ENCODE data around the gene AUTS2.

Gene AUTS2

DNA sequence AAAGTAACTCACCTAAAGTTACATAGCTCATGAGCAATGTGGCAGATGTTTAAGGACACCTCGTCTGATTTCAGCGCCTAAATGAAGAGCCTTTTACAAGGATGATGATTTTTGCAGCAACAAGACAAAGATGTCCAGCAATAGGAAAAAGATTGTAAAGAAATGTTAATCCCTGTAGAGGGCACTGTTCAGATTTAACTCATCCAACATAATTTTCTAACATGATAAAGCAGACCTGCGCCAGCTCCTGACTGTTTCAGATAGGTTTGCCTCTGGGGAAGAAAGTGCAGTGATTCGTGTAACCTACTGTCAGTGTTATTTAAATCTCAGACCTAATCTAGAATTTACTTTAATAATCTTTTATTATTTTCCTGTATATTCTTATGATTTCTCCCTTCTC lies 595.2 kb downstream of the AUTS2 start:
- Mint-ChIP-seq H3K4me3 (no peak overlapping the region), H3K27me3 (ENCODE audit: low read depth) (no peaks in the 10 kb centered on the region), H3K27ac (no peak overlapping the region), H3K4me1 (no peaks in the 10 kb centered on the region), H3K36me3 (ENCODE audit: low read depth) (peaks cover 24% of the 10 kb centered on the region), H3K9me3 (peaks cover 8% of the 10 kb centered on the region)
- TF ChIP-seq, protein P1, sequence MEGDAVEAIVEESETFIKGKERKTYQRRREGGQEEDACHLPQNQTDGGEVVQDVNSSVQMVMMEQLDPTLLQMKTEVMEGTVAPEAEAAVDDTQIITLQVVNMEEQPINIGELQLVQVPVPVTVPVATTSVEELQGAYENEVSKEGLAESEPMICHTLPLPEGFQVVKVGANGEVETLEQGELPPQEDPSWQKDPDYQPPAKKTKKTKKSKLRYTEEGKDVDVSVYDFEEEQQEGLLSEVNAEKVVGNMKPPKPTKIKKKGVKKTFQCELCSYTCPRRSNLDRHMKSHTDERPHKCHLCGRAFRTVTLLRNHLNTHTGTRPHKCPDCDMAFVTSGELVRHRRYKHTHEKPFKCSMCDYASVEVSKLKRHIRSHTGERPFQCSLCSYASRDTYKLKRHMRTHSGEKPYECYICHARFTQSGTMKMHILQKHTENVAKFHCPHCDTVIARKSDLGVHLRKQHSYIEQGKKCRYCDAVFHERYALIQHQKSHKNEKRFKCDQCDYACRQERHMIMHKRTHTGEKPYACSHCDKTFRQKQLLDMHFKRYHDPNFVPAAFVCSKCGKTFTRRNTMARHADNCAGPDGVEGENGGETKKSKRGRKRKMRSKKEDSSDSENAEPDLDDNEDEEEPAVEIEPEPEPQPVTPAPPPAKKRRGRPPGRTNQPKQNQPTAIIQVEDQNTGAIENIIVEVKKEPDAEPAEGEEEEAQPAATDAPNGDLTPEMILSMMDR (IDR thresholded peaks at IDR 0.05; ENCODE audit: unreplicated experiment in 3 of 3), result peak in 2 of 3 experiments; percentile 24 to 28

- peaks cover 5% of the 10 kb centered on the region for H3K4me1 Mint-ChIP-seq
- H3K36me3 Mint-ChIP-seq (ENCODE audit: low read depth), result no peaks in the 10 kb centered on the region
- H3K9me3 Mint-ChIP-seq, result no peaks in the 10 kb centered on the region
- no peaks in the 10 kb centered on the region for H3K27me3 Mint-ChIP-seq (ENCODE audit: low read depth)
- H3K27ac Mint-ChIP-seq, result no peak overlapping the region
- no peak overlapping the region for H3K4me3 Mint-ChIP-seq
- TF ChIP-seq, protein P1 (IDR thresholded peaks at IDR 0.05; ENCODE audit: unreplicated experiment in 3 of 3), result no peak
Observed at GRCh38 chr7:70208236-70209063, 610.2 kb downstream of the AUTS2 start.

DNA sequence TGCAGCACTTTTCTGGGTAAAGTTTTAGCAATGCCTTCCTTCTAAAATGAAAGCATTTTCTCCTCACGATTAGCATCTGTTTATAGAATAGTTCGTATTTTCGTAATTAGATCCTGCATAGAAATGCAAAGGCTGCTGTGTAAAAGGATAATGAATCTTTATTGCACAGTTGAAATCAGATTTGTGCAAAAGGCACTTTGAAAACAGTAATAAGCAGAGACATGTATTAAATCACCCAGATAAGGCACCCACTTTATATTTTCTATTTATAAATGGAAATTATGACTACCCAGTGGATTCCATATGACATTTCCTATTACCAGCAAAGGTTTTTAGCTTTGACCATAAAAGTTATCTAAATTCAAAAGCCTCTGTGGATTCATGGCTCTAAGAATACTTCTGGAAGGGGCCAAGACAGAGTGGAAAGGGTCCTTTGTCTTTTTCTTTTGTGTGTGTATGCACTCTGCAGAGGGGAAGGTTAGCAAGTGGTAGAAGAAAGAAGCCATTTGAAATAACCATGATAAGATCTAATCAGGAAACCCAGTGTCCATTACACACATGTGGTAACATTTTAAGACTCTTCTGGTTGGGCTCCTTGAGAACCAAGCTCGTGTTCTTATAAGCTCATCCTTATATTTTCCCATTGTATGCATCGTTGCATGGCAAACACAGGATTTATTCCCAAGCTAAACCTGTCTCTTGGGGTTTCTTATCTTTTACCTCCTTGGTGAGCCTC lies 612.1 kb downstream of the AUTS2 start:
- Mint-ChIP-seq H3K4me1 (peaks cover 5% of the 10 kb centered on the region), H3K4me3 (no peak overlapping the region), H3K27ac (peak overlapping the region in 1 of 3 experiments; percentile 59), H3K9me3 (no peaks in the 10 kb centered on the region), H3K36me3 (ENCODE audit: low read depth) (no peaks in the 10 kb centered on the region), H3K27me3 (ENCODE audit: low read depth) (no peaks in the 10 kb centered on the region)
- TF ChIP-seq, protein P1 (IDR thresholded peaks at IDR 0.05; ENCODE audit: unreplicated experiment in 3 of 3), result no peak

- H3K27ac Mint-ChIP-seq, result peak overlapping the region in 1 of 3 experiments; percentile 59
- no peaks in the 10 kb centered on the region for H3K36me3 Mint-ChIP-seq (ENCODE audit: low read depth)
- H3K9me3 Mint-ChIP-seq, result no peaks in the 10 kb centered on the region
- TF ChIP-seq, protein P1 (IDR thresholded peaks at IDR 0.05; ENCODE audit: unreplicated experiment in 3 of 3), result no peak
- peaks cover 5% of the 10 kb centered on the region for H3K4me1 Mint-ChIP-seq
- no peak overlapping the region for H3K4me3 Mint-ChIP-seq
- no peaks in the 10 kb centered on the region for H3K27me3 Mint-ChIP-seq (ENCODE audit: low read depth)
Observed at GRCh38 chr7:70210936-70211310, 612.6 kb downstream of the AUTS2 start.

GRCh38 chr7:70212281-70212680 lies 614.0 kb downstream of the AUTS2 start:
- Mint-ChIP-seq H3K9me3 (no peaks in the 10 kb centered on the region), H3K36me3 (ENCODE audit: low read depth) (no peaks in the 10 kb centered on the region), H3K27me3 (ENCODE audit: low read depth) (no peaks in the 10 kb centered on the region), H3K4me1 (peaks cover 5% of the 10 kb centered on the region), H3K27ac (no peak overlapping the region), H3K4me3 (no peak overlapping the region)
- TF ChIP-seq, protein P1 (IDR thresholded peaks at IDR 0.05; ENCODE audit: unreplicated experiment in 3 of 3), result no peak
